ENCODE results near the gene MLC1. TPM values are rescaled to one million over a fixed set of nuclear protein-coding genes. Genes with fewer than 3 reads are reported as not detected.

MLC1 gene
- total RNA-seq, 1 donor from 2014 or later: 29.2 TPM

DNA sequence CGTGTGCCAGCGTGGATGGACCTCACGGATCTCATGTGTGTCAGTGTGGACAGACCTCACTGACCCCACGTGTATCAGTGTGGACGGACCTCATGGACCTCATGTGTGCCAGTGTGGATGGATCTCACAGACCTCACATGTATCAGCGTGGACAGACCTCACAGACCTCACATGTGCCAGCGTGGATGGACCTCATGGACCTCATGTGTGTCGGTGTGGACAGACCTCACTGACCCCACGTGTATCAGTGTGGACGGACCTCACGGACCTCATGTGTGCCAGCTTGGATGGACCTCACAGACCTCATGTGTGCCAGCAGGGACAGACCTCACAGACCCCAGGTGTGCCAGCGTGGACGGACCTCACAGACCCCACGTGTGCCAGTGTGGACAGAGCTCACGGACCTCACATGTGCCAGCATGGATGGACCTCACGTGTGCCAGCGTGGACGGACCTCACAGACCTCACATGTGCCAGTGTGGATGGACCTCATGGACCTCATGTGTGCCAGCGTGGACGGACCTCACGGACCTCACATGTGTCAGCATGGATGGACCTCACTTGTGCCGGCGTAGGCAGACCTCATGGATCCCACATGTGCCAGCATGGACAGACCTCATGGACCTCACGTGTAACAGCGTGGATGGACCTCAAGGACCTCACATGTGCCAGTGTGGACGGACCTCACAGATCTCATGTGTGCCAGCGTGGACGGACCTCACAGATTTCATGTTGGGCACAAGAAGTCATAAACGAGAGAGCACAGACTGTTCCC, 45.4 kb downstream of the MLC1 start:
- H3K27me3 ChIP-seq: no peaks in the 10 kb centered on the region
- intact Hi-C loops (cut with DNase I): no loop called here
- H3K36me3 ChIP-seq: no peaks in the 10 kb centered on the region

DNA sequence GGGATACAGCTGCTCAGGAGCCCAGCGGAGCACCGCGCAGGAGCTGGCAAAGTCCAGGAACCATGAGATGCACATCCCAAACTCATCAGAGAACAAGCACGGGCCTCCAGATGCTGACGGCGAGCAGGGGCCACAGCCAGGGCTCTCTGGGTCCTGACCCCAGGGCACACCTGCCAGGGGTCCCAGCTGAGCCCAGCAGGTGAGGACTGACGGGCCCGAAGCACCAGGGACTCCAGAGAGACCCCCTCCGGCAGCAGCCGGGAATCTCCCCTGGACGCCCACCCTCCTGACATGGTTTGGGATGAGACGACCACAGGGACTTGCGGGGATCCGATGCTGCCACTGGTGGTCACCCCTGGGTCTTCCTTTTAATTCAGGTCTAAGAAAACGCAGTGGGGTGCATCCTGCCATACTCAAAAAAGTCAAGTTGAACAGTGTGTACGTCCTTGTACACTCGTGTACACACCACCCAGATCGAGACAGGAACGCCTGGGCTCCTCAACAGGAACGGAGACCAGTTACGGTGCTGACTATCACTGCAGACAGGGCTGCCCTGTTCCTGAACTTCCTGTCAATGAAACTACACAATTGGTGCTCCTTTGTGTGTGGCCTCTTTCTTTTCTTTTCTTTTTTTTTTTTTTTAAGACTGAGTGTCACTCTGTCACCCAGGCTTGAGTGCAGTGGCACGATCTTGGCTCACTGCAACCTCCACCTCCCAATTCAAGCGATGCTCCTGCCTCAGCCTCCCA, 49.1 kb downstream of the MLC1 start:
- no peak overlapping the region for H3K4me3 ChIP-seq
- H3K27ac ChIP-seq: no peak overlapping the region
- H3K27me3 ChIP-seq: no peaks in the 10 kb centered on the region
- TF ChIP-seq, protein P1, sequence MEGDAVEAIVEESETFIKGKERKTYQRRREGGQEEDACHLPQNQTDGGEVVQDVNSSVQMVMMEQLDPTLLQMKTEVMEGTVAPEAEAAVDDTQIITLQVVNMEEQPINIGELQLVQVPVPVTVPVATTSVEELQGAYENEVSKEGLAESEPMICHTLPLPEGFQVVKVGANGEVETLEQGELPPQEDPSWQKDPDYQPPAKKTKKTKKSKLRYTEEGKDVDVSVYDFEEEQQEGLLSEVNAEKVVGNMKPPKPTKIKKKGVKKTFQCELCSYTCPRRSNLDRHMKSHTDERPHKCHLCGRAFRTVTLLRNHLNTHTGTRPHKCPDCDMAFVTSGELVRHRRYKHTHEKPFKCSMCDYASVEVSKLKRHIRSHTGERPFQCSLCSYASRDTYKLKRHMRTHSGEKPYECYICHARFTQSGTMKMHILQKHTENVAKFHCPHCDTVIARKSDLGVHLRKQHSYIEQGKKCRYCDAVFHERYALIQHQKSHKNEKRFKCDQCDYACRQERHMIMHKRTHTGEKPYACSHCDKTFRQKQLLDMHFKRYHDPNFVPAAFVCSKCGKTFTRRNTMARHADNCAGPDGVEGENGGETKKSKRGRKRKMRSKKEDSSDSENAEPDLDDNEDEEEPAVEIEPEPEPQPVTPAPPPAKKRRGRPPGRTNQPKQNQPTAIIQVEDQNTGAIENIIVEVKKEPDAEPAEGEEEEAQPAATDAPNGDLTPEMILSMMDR (IDR thresholded peaks at IDR 0.05): no peak
- TF ChIP-seq POLR2AphosphoS5 (IDR thresholded peaks at IDR 0.05; ENCODE audit: insufficient read depth in 1 of 2, low read depth in 1 of 2): no peak
- TF ChIP-seq POLR2A (IDR thresholded peaks at IDR 0.05): no peak
- H3K9me3 ChIP-seq: no peaks in the 10 kb centered on the region
- H3K36me3 ChIP-seq: no peaks in the 10 kb centered on the region
- DNase-seq (ENCODE audit: extremely low spot score in 2 of 2): no peak
- intact Hi-C loops (cut with DNase I): no loop called here
- no peaks in the 10 kb centered on the region for H3K4me1 ChIP-seq

More for the DNA sequence above, 45.4 kb downstream of the MLC1 start:
- no peak overlapping the region for H3K27ac ChIP-seq
- no peak overlapping the region for H3K4me3 ChIP-seq
- DNase-seq (ENCODE audit: extremely low spot score in 2 of 2): no peak
- no peaks in the 10 kb centered on the region for H3K9me3 ChIP-seq
- TF ChIP-seq, protein P1 (IDR thresholded peaks at IDR 0.05): no peak
- TF ChIP-seq POLR2AphosphoS5 (IDR thresholded peaks at IDR 0.05; ENCODE audit: insufficient read depth in 1 of 2, low read depth in 1 of 2) (no peak), POLR2A (IDR thresholded peaks at IDR 0.05) (no peak)
- no peaks in the 10 kb centered on the region for H3K4me1 ChIP-seq

DNA sequence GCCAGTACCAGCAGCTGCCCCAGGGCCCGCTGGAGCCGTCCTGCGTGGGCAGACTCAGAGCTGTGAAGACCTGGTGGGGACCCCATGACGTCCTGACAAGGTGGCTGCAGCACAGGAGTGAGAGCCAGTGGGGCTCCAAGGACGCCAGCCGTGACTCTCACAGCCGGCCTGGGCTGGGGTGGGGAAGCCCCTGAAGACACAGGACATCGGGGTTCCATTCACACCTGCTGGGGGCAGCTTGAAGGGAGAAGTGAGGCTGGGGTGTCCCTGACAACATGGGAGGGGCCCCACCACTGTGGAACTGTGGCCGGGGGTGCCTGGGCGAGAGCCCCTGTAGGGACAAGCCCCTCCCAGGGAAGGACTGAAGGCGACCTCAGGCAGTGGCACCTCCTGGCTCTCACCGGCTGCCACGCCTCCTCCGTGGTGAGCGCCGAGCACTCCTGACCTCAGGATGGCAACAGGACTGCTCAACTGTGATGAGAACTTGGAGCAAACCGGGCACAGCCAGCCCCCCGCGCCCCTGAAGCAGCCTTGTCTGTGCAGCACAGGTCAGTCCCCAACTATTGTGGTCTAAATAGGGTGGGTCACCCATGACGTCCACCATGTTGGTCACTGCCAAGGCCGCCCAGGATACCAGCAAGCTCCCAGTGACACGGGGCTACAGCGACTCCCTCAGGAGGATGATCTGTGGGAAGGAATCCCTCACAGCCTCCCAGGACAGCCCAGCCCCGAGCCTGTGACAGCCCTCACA, 49.9 kb downstream of the MLC1 start:
- H3K4me1 ChIP-seq: peaks cover 3% of the 10 kb centered on the region
- DNase-seq (ENCODE audit: extremely low spot score in 2 of 2): no peak
- H3K36me3 ChIP-seq: no peaks in the 10 kb centered on the region
- TF ChIP-seq, protein P1 (IDR thresholded peaks at IDR 0.05): no peak
- TF ChIP-seq POLR2AphosphoS5 (IDR thresholded peaks at IDR 0.05; ENCODE audit: insufficient read depth in 1 of 2, low read depth in 1 of 2): no peak
- H3K4me3 ChIP-seq: no peak overlapping the region
- H3K27me3 ChIP-seq: no peaks in the 10 kb centered on the region
- intact Hi-C loops (cut with DNase I): no loop called here
- no peak overlapping the region for H3K27ac ChIP-seq
- H3K9me3 ChIP-seq: no peaks in the 10 kb centered on the region

DNA sequence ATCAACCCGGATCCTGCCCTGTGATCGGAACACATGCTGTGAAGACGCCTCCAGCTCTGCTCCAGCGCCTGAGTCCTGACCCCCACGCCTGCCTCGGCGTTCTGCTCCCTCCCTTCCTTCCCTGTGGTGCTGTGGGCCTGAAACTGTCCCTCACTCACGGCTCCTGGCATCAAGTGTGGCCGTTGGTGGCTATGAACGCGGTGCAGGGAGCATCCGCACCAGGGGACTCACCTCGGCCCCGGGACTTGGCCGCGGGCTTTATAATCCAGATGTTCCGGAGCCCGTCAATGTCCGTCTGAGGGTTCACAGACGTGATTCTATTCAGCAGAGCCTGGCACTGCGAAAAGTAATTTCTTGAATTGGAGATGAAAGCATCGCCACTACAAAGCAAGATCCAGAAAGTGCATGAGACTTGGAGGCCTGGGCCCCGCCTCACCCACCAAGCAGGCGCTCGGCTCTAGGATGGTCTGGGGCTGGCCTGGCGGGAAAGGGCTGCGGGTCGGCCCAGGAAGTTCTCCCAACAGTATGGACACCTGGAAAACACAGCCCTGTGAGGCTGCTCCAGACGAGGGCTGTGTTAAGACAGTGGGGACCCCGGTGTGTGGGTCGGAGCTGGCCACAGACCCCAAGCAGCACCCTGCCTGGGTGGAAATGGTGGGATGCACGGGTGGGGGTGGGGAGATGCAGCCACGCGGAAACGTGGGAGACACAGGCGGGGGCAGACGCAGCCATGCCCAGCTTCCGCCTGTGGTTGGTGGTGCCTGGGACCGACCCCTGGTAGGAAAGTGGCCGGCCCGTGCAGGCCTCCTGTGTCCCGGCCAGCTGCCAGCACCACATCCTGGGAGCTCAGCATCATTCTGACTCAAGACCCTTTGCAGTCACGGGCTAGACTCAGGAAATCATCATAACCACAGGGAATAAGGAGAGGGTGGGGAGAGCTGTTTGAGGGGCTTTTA, 50.8 kb downstream of the MLC1 start:
- DNase-seq (ENCODE audit: extremely low spot score in 2 of 2): no peak
- no peaks in the 10 kb centered on the region for H3K27me3 ChIP-seq
- intact Hi-C loops (cut with DNase I): no loop called here

More for the DNA sequence above, 50.8 kb downstream of the MLC1 start:
- H3K27ac ChIP-seq: no peak overlapping the region
- H3K9me3 ChIP-seq: no peaks in the 10 kb centered on the region
- H3K4me3 ChIP-seq: no peak overlapping the region
- TF ChIP-seq POLR2A (IDR thresholded peaks at IDR 0.05) (no peak), POLR2AphosphoS5 (IDR thresholded peaks at IDR 0.05; ENCODE audit: insufficient read depth in 1 of 2, low read depth in 1 of 2) (no peak)
- TF ChIP-seq, protein P1 (IDR thresholded peaks at IDR 0.05): no peak
- H3K4me1 ChIP-seq: peaks cover 11% of the 10 kb centered on the region
- no peaks in the 10 kb centered on the region for H3K36me3 ChIP-seq
